Measurements from ENCODE around the gene MAPKBP1. TPM values are rescaled to one million over a fixed set of nuclear protein-coding genes. Genes with fewer than 3 reads are reported as not detected.

The MAPKBP1 gene
- total and polyA plus RNA-seq, 2 of the 4 experiments (the other 2 are of a cell fraction) = 12.5 to 15.3 TPM

GRCh38 chr15:41805711-41806110 is 31.4 kb downstream of the MAPKBP1 start:
- intact Hi-C loops (cut with micrococcal nuclease) = no loop called here
- no peak overlapping the region for H3K4me2 ChIP-seq (ENCODE audit: low read depth, low read length)
- H4K5ac ChIP-seq (ENCODE audit: low read depth, low read length) = no peak overlapping the region
- H4K8ac ChIP-seq (ENCODE audit: low read depth in 2 of 2, low read length in 2 of 2) = no peak overlapping the region
- DNase-seq = no peak
- H3K4ac ChIP-seq (ENCODE audit: low read depth, low read length) = no peak overlapping the region
- H4K91ac ChIP-seq (ENCODE audit: insufficient read depth, low read depth, low read length) = no peak overlapping the region
- no peak for ATAC-seq (ENCODE audit: low read depth)
- in situ Hi-C loops (cut with MboI; ENCODE audit: low sequenced_read_pairs) = no loop called here
- no peak overlapping the region for H2BK20ac ChIP-seq (ENCODE audit: low read depth, low read length)
- no peak overlapping the region for H3K9ac ChIP-seq (ENCODE audit: low read depth, low read length)
- peaks cover 26 to 69% of the 10 kb centered on the region in 2 experiments for H3K79me1 ChIP-seq (ENCODE audit: low read depth in 1 of 2, low read length in 2 of 2)
- H2AFZ ChIP-seq (replicated peaks; ENCODE audit: low read length, poor library complexity) = no peak overlapping the region
- no peak overlapping the region for H3K18ac ChIP-seq (ENCODE audit: low read depth, low read length)
- peak overlapping the region; percentile 52; the same call in 1 of the 2 replicates for H3K23ac ChIP-seq (ENCODE audit: low read depth, low read length)
- peaks cover 3% of the 10 kb centered on the region for H3K4me1 ChIP-seq (ENCODE audit: control insufficient read depth, insufficient read depth, low read length)
- WGBS, 2 experiments (ENCODE audit: extremely low coverage in 2 of 2, insufficient read length in 1 of 2) = no CpG with 5 or more reads among the region's 3 CpGs
- H2BK5ac ChIP-seq (ENCODE audit: low read depth, low read length, poor library complexity, severe bottlenecking) = no peak overlapping the region
- H3K9me3 ChIP-seq (ENCODE audit: control insufficient read depth, insufficient read depth, low read length) = no peaks in the 10 kb centered on the region
- H3K27me3 ChIP-seq (ENCODE audit: control insufficient read depth, insufficient read depth, low read length) = no peaks in the 10 kb centered on the region
- H3K14ac ChIP-seq (replicated peaks; ENCODE audit: low read depth, low read length) = no peak overlapping the region
- H2AK5ac ChIP-seq (ENCODE audit: low read depth, low read length) = no peak overlapping the region
- H2BK15ac ChIP-seq (ENCODE audit: low read depth, low read length) = no peak overlapping the region
- no TSS peak for BruUV-seq (replicated peaks)
- no peak overlapping the region for H2BK120ac ChIP-seq (ENCODE audit: low read depth, low read length)
- no peak overlapping the region for H3K56ac ChIP-seq (ENCODE audit: extremely low read depth, insufficient read depth, low read length)
- no peak overlapping the region for H2AK9ac ChIP-seq (replicated peaks; ENCODE audit: low read depth, low read length, poor library complexity)
- H3K27ac ChIP-seq (ENCODE audit: insufficient read depth, low read length) = no peak overlapping the region
- ChIA-PET POLR2A (ENCODE audit: unreplicated experiment) (no interaction called here), CTCF (interaction anchor here (0.6 kb wide), 1 partner anchor 33 kb away, joined by 4 read pairs; no protein-coding TSS in a partner anchor)
- H3K9me1 ChIP-seq (ENCODE audit: insufficient read depth, low read length) = peaks cover 24% of the 10 kb centered on the region
- no peak overlapping the region for H3K4me3 ChIP-seq (ENCODE audit: insufficient read depth, low read depth, low read length)
- 0 out of 2 replicates have a peak, but pooled peaks cover 3% of the 10 kb centered on the region for H4K20me1 ChIP-seq (ENCODE audit: insufficient read depth, low read length)
- H3K36me3 ChIP-seq (ENCODE audit: control insufficient read depth, insufficient read depth, low read length) = 0 out of 2 replicates have a peak, but pooled peaks cover 3% of the 10 kb centered on the region
- no peak for TF ChIP-seq ELK1 (IDR thresholded peaks at IDR 0.05; ENCODE audit: borderline replicate concordance, low read depth, low read length)
- TF ChIP-seq RCOR1 (IDR thresholded peaks at IDR 0.05; ENCODE audit: insufficient replicate concordance, low read length) = no peak
- TF ChIP-seq USF2 (IDR thresholded peaks at IDR 0.05; ENCODE audit: low read depth, low read length) = no peak
- no peak for TF ChIP-seq MAZ (IDR thresholded peaks at IDR 0.05; ENCODE audit: borderline replicate concordance, low read depth, low read length)
- no peak for TF ChIP-seq RAD21 (IDR thresholded peaks at IDR 0.05; ENCODE audit: low read length)
- TF ChIP-seq FOS (IDR thresholded peaks at IDR 0.05; ENCODE audit: low read depth, low read length) = no peak
- TF ChIP-seq CHD1 (IDR thresholded peaks at IDR 0.05; ENCODE audit: low read depth, low read length) = no peak
- TF ChIP-seq CEBPB (IDR thresholded peaks at IDR 0.05; ENCODE audit: low read depth, low read length) = no peak
- TF ChIP-seq CTCF (conservative IDR thresholded peaks at IDR 0.05; ENCODE audit: low read depth, low read length) = no peak
- TF ChIP-seq BHLHE40 (IDR thresholded peaks at IDR 0.05; ENCODE audit: low read depth, low read length) = no peak
- dilution Hi-C loops (cut with HindIII; ENCODE audit: low sequenced_read_pairs, unreplicated experiment) = no loop called here
